H1 (cell line): ENCODE data around the gene GALC. TPM values are rescaled to one million over a fixed set of nuclear protein-coding genes. Genes with fewer than 3 reads are reported as not detected.

Source experiments
- CTCF ChIA-PET: fragments of 300-600 bp; sonication (Branson Sonifier 250); formaldehyde crosslinking; loops from one replicate; lab custom pipeline; 2021; ENCODE audit not compliant: partially characterized antibody; lab: Charles Lee
- POLR2A ChIA-PET: fragments of 300-600 bp; sonication (Branson Sonifier 250); formaldehyde crosslinking; loops from one replicate; lab custom pipeline; 2021; ENCODE audit warnings: inconsistent platforms; ENCODE audit not compliant: partially characterized antibody; lab: Charles Lee
- DNase-seq, 2 experiments: peaks; one replicate each; pipeline versions ENCODE4 v3.0.0 to v3.0.0-alpha.2; 2010 to 2022; ENCODE audit warnings: low spot score in 2 of 2, low read depth in 1 of 2, mixed read lengths in 1 of 2
- FAIRE-seq: peaks from 2 replicates; lab custom pipeline; 2011; peaks lifted over from hg19 to GRCh38; lab: Jason Lieb, UNC
- H2AFZ ChIP-seq: 2 replicates; pipeline ENCODE4 v1.8.1; 2012; ENCODE audit warnings: low read length, inconsistent platforms
- H2AK5ac ChIP-seq: 2 replicates; pipeline ENCODE4 v1.6.1; 2013; ENCODE audit warnings: low read depth, low read length
- H2BK120ac ChIP-seq: replicated peaks from 2 replicates; pipeline ENCODE3; 2013; ENCODE audit warnings: low read depth, low read length, inconsistent platforms
- H2BK12ac ChIP-seq: 2 replicates; pipeline ENCODE4 v1.6.1; 2013; ENCODE audit warnings: low read depth, low read length
- H2BK15ac ChIP-seq: 2 replicates; pipeline ENCODE4 v1.6.1; 2013; ENCODE audit warnings: low read length
- H2BK20ac ChIP-seq: 2 replicates; pipeline ENCODE4 v1.6.1; 2013; ENCODE audit warnings: low read length
- H2BK5ac ChIP-seq: 2 replicates; pipeline ENCODE4 v1.6.1; 2013; ENCODE audit warnings: low read depth, low read length
- H3K14ac ChIP-seq: 2 replicates; pipeline ENCODE4 v1.6.1; 2013; ENCODE audit warnings: inconsistent platforms; ENCODE audit not compliant: insufficient read length
- H3K18ac ChIP-seq: 2 replicates; pipeline ENCODE4 v1.6.1; 2013; ENCODE audit warnings: low read length; ENCODE audit errors: extremely low read depth
- H3K23ac ChIP-seq: 2 replicates; pipeline ENCODE4 v1.6.1; 2013; ENCODE audit warnings: inconsistent platforms; ENCODE audit not compliant: insufficient read length
- H3K23me2 ChIP-seq: 2 replicates; pipeline ENCODE4 v1.6.1; 2013; ENCODE audit warnings: low read depth, low read length
- H3K27ac ChIP-seq: 2 replicates; pipeline ENCODE4 v1.6.1; 2011; ENCODE audit warnings: low read depth, low read length, inconsistent platforms
- H3K27me3 ChIP-seq, 4 experiments: replicated peaks in 1 of 4; 1 replicate in 1 of 4; 2 replicates in 3 of 4; pipeline versions ENCODE4 v1.6.1 to v1.8.1; 2011 to 2013; ENCODE audit warnings: low read length in 3 of 4, mild to moderate bottlenecking in 3 of 4, inconsistent platforms in 2 of 4, mixed read lengths in 2 of 4, moderate library complexity in 1 of 4; ENCODE audit not compliant: control insufficient read depth in 3 of 4, insufficient read depth in 3 of 4; ENCODE audit errors: extremely low read depth in 1 of 4
- H3K36me3 ChIP-seq, 4 experiments: 2 replicates each; pipeline versions ENCODE4 v1.6.1 to v1.8.1; 2011 to 2013; ENCODE audit warnings: mild to moderate bottlenecking in 4 of 4, low read length in 3 of 4, moderate library complexity in 2 of 4, control low read depth in 1 of 4, inconsistent platforms in 1 of 4; ENCODE audit not compliant: insufficient read depth in 4 of 4, control insufficient read depth in 2 of 4
- H3K4ac ChIP-seq: replicated peaks from 2 replicates; pipeline ENCODE3; 2013; ENCODE audit warnings: low read length, low read depth, mixed read lengths, inconsistent platforms; ENCODE audit not compliant: insufficient read length
- H3K4me1 ChIP-seq, 4 experiments: replicated peaks in 1 of 4; 1 replicate in 1 of 4; 2 replicates in 3 of 4; pipeline versions ENCODE4 v1.6.1 to v1.8.1; 2011 to 2013; ENCODE audit warnings: low read length in 3 of 4, inconsistent platforms in 2 of 4, mixed read lengths in 1 of 4; ENCODE audit not compliant: insufficient read depth in 4 of 4, control insufficient read depth in 3 of 4
- H3K4me2 ChIP-seq, 2 experiments: 2 replicates each; pipeline versions ENCODE4 v1.6.1 to v1.8.1; 2011 to 2013; ENCODE audit warnings: low read depth in 2 of 2, low read length in 2 of 2, control low read depth in 1 of 2, inconsistent platforms in 1 of 2, mild to moderate bottlenecking in 1 of 2; ENCODE audit not compliant: insufficient read depth in 1 of 2
- H3K4me3 ChIP-seq, 4 experiments: fragments of 200-600, 300-600 bp in 1 of 4; sonication (generic), shearing (Covaris generic), sonication (Bioruptor Twin) in 1 of 4; 2 replicates each; pipeline versions ENCODE4 v1.5.1 to v1.8.1; 2011 to 2016; ENCODE audit warnings: low read length in 4 of 4, low read depth in 3 of 4, control low read depth in 2 of 4, inconsistent platforms in 2 of 4, mild to moderate bottlenecking in 2 of 4, mixed read lengths in 1 of 4, moderate library complexity in 1 of 4; ENCODE audit not compliant: insufficient read depth in 2 of 4; ENCODE audit errors: extremely low read depth in 1 of 4
- H3K56ac ChIP-seq: replicated peaks from 2 replicates; pipeline ENCODE3; 2013; ENCODE audit warnings: low read depth, mild to moderate bottlenecking, mixed read lengths, low read length, inconsistent platforms; ENCODE audit not compliant: insufficient read length
- H3K79me1 ChIP-seq: 2 replicates; pipeline ENCODE4 v1.6.1; 2013; ENCODE audit warnings: low read depth, low read length, control low read depth
- H3K79me2 ChIP-seq, 2 experiments: 2 replicates each; pipeline versions ENCODE4 v1.6.1 to v1.8.1; 2012 to 2013; ENCODE audit warnings: low read length in 2 of 2, mild to moderate bottlenecking in 2 of 2, inconsistent platforms in 1 of 2; ENCODE audit not compliant: insufficient read depth in 2 of 2, control insufficient read depth in 1 of 2
- H3K9ac ChIP-seq, 4 experiments: replicated peaks in 1 of 4; 1 replicate in 1 of 4; 2 replicates in 3 of 4; pipeline versions ENCODE4 v1.6.1 to v1.8.1; 2011 to 2013; ENCODE audit warnings: low read depth in 3 of 4, low read length in 3 of 4, control low read depth in 2 of 4, mild to moderate bottlenecking in 2 of 4, moderate library complexity in 2 of 4, inconsistent platforms in 1 of 4; ENCODE audit errors: extremely low read depth in 1 of 4
- H3K9me3 ChIP-seq, 2 experiments: 2 replicates each; pipeline versions ENCODE4 v1.6.1 to v1.8.1; 2012 to 2013; ENCODE audit warnings: mild to moderate bottlenecking in 2 of 2, moderate library complexity in 2 of 2, control low read depth in 1 of 2, inconsistent platforms in 1 of 2, low read depth in 1 of 2, low read length in 1 of 2, mixed read lengths in 1 of 2; ENCODE audit not compliant: insufficient read depth in 2 of 2
- H4K20me1 ChIP-seq, 2 experiments: replicated peaks in 1 of 2; 2 replicates each; pipeline versions ENCODE3 to v1.8.1; 2011 to 2013; ENCODE audit warnings: inconsistent platforms in 2 of 2, low read length in 2 of 2, mild to moderate bottlenecking in 1 of 2; ENCODE audit not compliant: insufficient read depth in 2 of 2, control insufficient read depth in 1 of 2
- H4K5ac ChIP-seq: 2 replicates; pipeline ENCODE4 v1.6.1; 2013; ENCODE audit warnings: low read length, low read depth, mixed read lengths, inconsistent platforms; ENCODE audit not compliant: insufficient read length
- H4K8ac ChIP-seq: 2 replicates; pipeline ENCODE4 v1.8.0; 2013; ENCODE audit warnings: mild to moderate bottlenecking, moderate library complexity, low read length, inconsistent platforms; ENCODE audit not compliant: insufficient read depth; ENCODE audit errors: extremely low read depth
- H4K91ac ChIP-seq: replicated peaks from 2 replicates; pipeline ENCODE3; 2013; ENCODE audit warnings: low read length, mixed read lengths, inconsistent platforms; ENCODE audit not compliant: insufficient read length
- CBX8 ChIP-seq: fragments of 300-800, 300-1000 bp; sonication (generic); IDR thresholded peaks from 2 replicates; pipeline ENCODE4 v1.7.1; 2016; ENCODE audit warnings: low read depth, low read length, borderline replicate concordance
- SAP30 ChIP-seq: fragments of 300-600 bp; sonication (generic); IDR thresholded peaks from 2 replicates; pipeline ENCODE4 v1.7.1; 2012; ENCODE audit warnings: low read length, moderate library complexity, mild to moderate bottlenecking, inconsistent platforms; ENCODE audit not compliant: insufficient read depth, insufficient replicate concordance
- SIRT6 ChIP-seq: IDR thresholded peaks from one replicate; pipeline ENCODE4 v1.7.1; 2012; ENCODE audit warnings: low read length, inconsistent platforms
- SP2 ChIP-seq: IDR thresholded peaks from 2 replicates; pipeline ENCODE4 v1.6.1; 2012; ENCODE audit warnings: mild to moderate bottlenecking, low read length, inconsistent platforms
- SUZ12 ChIP-seq: fragments of 200-600 bp; sonication (generic); IDR thresholded peaks from 2 replicates; pipeline ENCODE4 v1.6.1; 2012; ENCODE audit warnings: mild to moderate bottlenecking, inconsistent platforms, low read length, moderate library complexity, mixed read lengths
- WGBS, 2 experiments: shearing (Covaris generic) in 1 of 2; methylation state at CpG; one replicate each; pipeline versions ENCODE4 v1.1.6 to v1.1.7; 2013 to 2015; ENCODE audit warnings: low lambda C conversion rate in 2 of 2, mixed read lengths in 2 of 2, inconsistent platforms in 1 of 2, low coverage in 1 of 2, missing lambda C conversion rate in 1 of 2; ENCODE audit not compliant: insufficient replicate concordance in 2 of 2, insufficient coverage in 1 of 2, insufficient read length in 1 of 2; ENCODE audit errors: extremely low coverage in 1 of 2, missing lambda C conversion rate in 1 of 2; 5-methylcytosine and 5-hydroxymethylcytosine counted together
- polyA plus RNA-seq, 7 experiments: library from polyadenylated mRNA; depleted of rRNA in 3 of 7; stranded (reverse) in 5 of 7; unstranded in 2 of 7; fragments of >200 nt in 5 of 7; fragments of 200-250 nt in 2 of 7; gene quantifications; 1 replicate in 5 of 7; 2 replicates in 1 of 7; 4 replicates in 1 of 7; pipeline versions ENCODE4 v1.2.1 to v1.2.3, GENCODE V29; 2011 to 2013; ENCODE audit warnings: missing spikeins in 2 of 7, mixed read lengths in 2 of 7
- total RNA-seq: library from RNA; stranded (reverse); fragmentation: NEBNext Ultra II Directional; extraction: Animal tissue kit (Norgen Biotek cat#: 25700); gene quantifications from 2 replicates; pipeline ENCODE4 v1.2.1, GENCODE V29; 2021

Gene GALC
- total and polyA plus RNA-seq, 2 of the 8 experiments (the other 6 are each of a cell fraction or from before 2014, with no cell fraction given) = 6.1 to 12.3 TPM

- Histone ChIP-seq H3K4me1 (no peaks in the 10 kb centered on the region), H3K23me2 (no peaks in the 10 kb centered on the region), H4K91ac (no peak overlapping the region), H3K14ac (no peak overlapping the region), H3K4ac (no peak overlapping the region), H3K9ac (no peak overlapping the region), H3K27me3 (no peaks in the 10 kb centered on the region), H2BK20ac (no peak overlapping the region), H2BK12ac (no peak overlapping the region), H2BK120ac (no peak overlapping the region), H3K4me2 (no peak overlapping the region), H2BK15ac (no peak overlapping the region), H3K79me2 (no peaks in the 10 kb centered on the region), H3K79me1 (no peaks in the 10 kb centered on the region), H3K9me3 (no peaks in the 10 kb centered on the region), H3K27ac (no peak overlapping the region), H3K36me3 (no peaks in the 10 kb centered on the region), H3K18ac (no peak overlapping the region), H3K4me3 (no peak overlapping the region), H3K23ac (no peak overlapping the region), H4K20me1 (no peaks in the 10 kb centered on the region), H2AK5ac (no peak overlapping the region), H4K5ac (no peak overlapping the region), H2AFZ (no peak overlapping the region), H4K8ac (no peak overlapping the region), H2BK5ac (no peak overlapping the region), H3K56ac (no peak overlapping the region)
- FAIRE-seq (no peak), DNase-seq (no peak)
- 88% methylated on average over 3 of the region's 3 CpGs; no CpG with 5 or more reads in 1 of the 2 experiments for WGBS, 2 experiments
- POLR2A ChIA-PET = no interaction called here
- CTCF ChIA-PET = interaction anchor here (1.1 kb wide), 1 partner anchor 75 kb away, joined by 3 read pairs; no protein-coding TSS in a partner anchor
- TF ChIP-seq CBX8 (no peak), SAP30 (no peak), SUZ12 (no peak), SP2 (no peak), SIRT6 (no peak)
Measured at GRCh38 chr14:87940382-87940781, 52.6 kb downstream of the GALC start.
